ENCODE measurements around the gene CASD1.

Gene CASD1

GRCh38 chr7:94565247-94565894, 55.8 kb downstream of the CASD1 start:
- Histone ChIP-seq H3K4me2 (no peak overlapping the region), H3K4me3 (no peak overlapping the region), H3K27me3 (no peaks in the 10 kb centered on the region)

GRCh38 chr7:94567396-94567795, 57.8 kb downstream of the CASD1 start:
- no peak overlapping the region for H3K27ac ChIP-seq
- no peak overlapping the region for H3K4me3 ChIP-seq
- H3K27me3 ChIP-seq, result no peaks in the 10 kb centered on the region
- H3K9me3 ChIP-seq (replicated peaks in 1 of 11), result peaks cover 0 to 15% (median 8%) of the 10 kb centered on the region in 11 experiments; a peak in 12 of 22 replicates
- no peak for TF ChIP-seq Cebpa-rat (IDR thresholded peaks at IDR 0.05)
- peaks cover 4 to 41% (median 17%) of the 10 kb centered on the region in 11 experiments; a peak in 17 of 22 replicates for H3K36me3 ChIP-seq
- H4K20me1 ChIP-seq, result no peaks in the 10 kb centered on the region
- H3K4me2 ChIP-seq, result no peak overlapping the region
- no peak overlapping the region for H3K9ac ChIP-seq
- peaks cover 0 to 6% (median 2%) of the 10 kb centered on the region in 10 experiments; a peak in 6 of 20 replicates for H3K4me1 ChIP-seq

More at GRCh38 chr7:94565247-94565894, 55.8 kb downstream of the CASD1 start:
- no peak overlapping the region for H3K27ac ChIP-seq
- TF ChIP-seq Cebpa-rat (IDR thresholded peaks at IDR 0.05), result no peak
- no peak overlapping the region for H3K9ac ChIP-seq
- H3K4me1 ChIP-seq, result peaks cover 0 to 17% (median 9%) of the 10 kb centered on the region in 10 experiments; a peak in 8 of 20 replicates
- H3K9me3 ChIP-seq (replicated peaks in 1 of 11), result no peaks in the 10 kb centered on the region; a peak in 1 of 22 replicates
- peaks cover 0 to 24% (median 5%) of the 10 kb centered on the region in 11 experiments; a peak in 12 of 22 replicates for H3K36me3 ChIP-seq
- no peaks in the 10 kb centered on the region for H4K20me1 ChIP-seq

- Histone ChIP-seq H3K27ac (no peak overlapping the region), H4K20me1 (no peaks in the 10 kb centered on the region), H3K4me1 (no peaks in the 10 kb centered on the region), H3K9me3 (replicated peaks in 1 of 11) (peaks cover 40 to 56% (median 49%) of the 10 kb centered on the region in 11 experiments), H3K36me3 (peaks cover 36 to 63% (median 56%) of the 10 kb centered on the region in 11 experiments), H3K27me3 (no peaks in the 10 kb centered on the region), H3K9ac (no peak overlapping the region), H3K4me2 (no peak overlapping the region), H3K4me3 (no peak overlapping the region)
- TF ChIP-seq Cebpa-rat (IDR thresholded peaks at IDR 0.05), result no peak
Observed at GRCh38 chr7:94571816-94572215, 62.2 kb downstream of the CASD1 start.

GRCh38 chr7:94575646-94576045, 66.0 kb downstream of the CASD1 start:
- Histone ChIP-seq H3K36me3 (peaks cover 53 to 93% (median 77%) of the 10 kb centered on the region in 11 experiments), H4K20me1 (no peaks in the 10 kb centered on the region), H3K4me3 (no peak overlapping the region), H3K4me1 (no peaks in the 10 kb centered on the region), H3K9ac (no peak overlapping the region), H3K27me3 (no peaks in the 10 kb centered on the region), H3K9me3 (replicated peaks in 1 of 11) (peaks cover 40 to 56% (median 49%) of the 10 kb centered on the region in 11 experiments), H3K27ac (no peak overlapping the region), H3K4me2 (no peak overlapping the region)
- TF ChIP-seq Cebpa-rat (IDR thresholded peaks at IDR 0.05), result no peak

- Histone ChIP-seq H4K20me1 (no peaks in the 10 kb centered on the region), H3K36me3 (peaks cover 53 to 89% (median 71%) of the 10 kb centered on the region in 11 experiments), H3K27me3 (no peaks in the 10 kb centered on the region), H3K4me3 (no peak overlapping the region), H3K4me2 (no peak overlapping the region), H3K9ac (no peak overlapping the region), H3K27ac (no peak overlapping the region), H3K9me3 (replicated peaks in 1 of 11) (peaks cover 38 to 51% (median 47%) of the 10 kb centered on the region in 11 experiments), H3K4me1 (no peaks in the 10 kb centered on the region)
- TF ChIP-seq Cebpa-rat (IDR thresholded peaks at IDR 0.05), result no peak
Observed at GRCh38 chr7:94576316-94576715, 66.7 kb downstream of the CASD1 start.

- Histone ChIP-seq H3K4me1 (no peaks in the 10 kb centered on the region), H3K36me3 (peaks cover 53 to 90% (median 70%) of the 10 kb centered on the region in 11 experiments), H4K20me1 (no peaks in the 10 kb centered on the region), H3K27ac (no peak overlapping the region), H3K9ac (no peak overlapping the region), H3K27me3 (no peaks in the 10 kb centered on the region), H3K4me3 (no peak overlapping the region), H3K9me3 (replicated peaks in 1 of 11) (peaks cover 37 to 46% (median 40%) of the 10 kb centered on the region in 11 experiments), H3K4me2 (no peak overlapping the region)
- no peak for TF ChIP-seq Cebpa-rat (IDR thresholded peaks at IDR 0.05)
Observed at GRCh38 chr7:94577357-94577756, 67.7 kb downstream of the CASD1 start.

- Histone ChIP-seq H3K36me3 (peaks cover 45 to 78% (median 63%) of the 10 kb centered on the region in 11 experiments), H3K4me1 (no peaks in the 10 kb centered on the region), H3K4me3 (no peak overlapping the region), H3K4me2 (no peak overlapping the region), H3K27ac (no peak overlapping the region), H3K9me3 (replicated peaks in 1 of 11) (peaks cover 25 to 33% (median 29%) of the 10 kb centered on the region in 11 experiments), H3K27me3 (no peaks in the 10 kb centered on the region), H3K9ac (no peak overlapping the region), H4K20me1 (no peaks in the 10 kb centered on the region)
- no peak for TF ChIP-seq Cebpa-rat (IDR thresholded peaks at IDR 0.05)
Observed at GRCh38 chr7:94578614-94579013, 69.0 kb downstream of the CASD1 start.

GRCh38 chr7:94579470-94579869, 69.9 kb downstream of the CASD1 start:
- Histone ChIP-seq H3K4me2 (no peak overlapping the region), H3K27ac (no peak overlapping the region), H3K9ac (no peak overlapping the region)

GRCh38 chr7:94580601-94581000, 71.0 kb downstream of the CASD1 start:
- no peaks in the 10 kb centered on the region for H3K4me1 ChIP-seq
- H3K4me2 ChIP-seq, result no peak overlapping the region

More at GRCh38 chr7:94579470-94579869, 69.9 kb downstream of the CASD1 start:
- H4K20me1 ChIP-seq, result no peaks in the 10 kb centered on the region
- peaks cover 36 to 70% (median 54%) of the 10 kb centered on the region in 11 experiments for H3K36me3 ChIP-seq
- peaks cover 17 to 25% (median 20%) of the 10 kb centered on the region in 11 experiments for H3K9me3 ChIP-seq (replicated peaks in 1 of 11)
- no peaks in the 10 kb centered on the region for H3K27me3 ChIP-seq
- no peaks in the 10 kb centered on the region for H3K4me1 ChIP-seq
- H3K4me3 ChIP-seq, result no peak overlapping the region
- TF ChIP-seq Cebpa-rat (IDR thresholded peaks at IDR 0.05), result no peak

More at GRCh38 chr7:94580601-94581000, 71.0 kb downstream of the CASD1 start:
- H3K27me3 ChIP-seq, result no peaks in the 10 kb centered on the region
- peaks cover 6 to 14% (median 9%) of the 10 kb centered on the region in 11 experiments; a peak in 20 of 22 replicates for H3K9me3 ChIP-seq (replicated peaks in 1 of 11)
- H4K20me1 ChIP-seq, result no peaks in the 10 kb centered on the region
- TF ChIP-seq Cebpa-rat (IDR thresholded peaks at IDR 0.05), result no peak
- H3K4me3 ChIP-seq, result no peak overlapping the region
- peaks cover 25 to 58% (median 43%) of the 10 kb centered on the region in 11 experiments for H3K36me3 ChIP-seq
- H3K9ac ChIP-seq, result no peak overlapping the region
- no peak overlapping the region for H3K27ac ChIP-seq

Measured in BLaER1 treated with 17β-estradiol and CSF1 and Interleukin-3, amounts not matched to agents 10 nM and 100 nM (cell line).